ENCODE measurements around the gene TRIM71.

- no peak for TF ChIP-seq CTCF (IDR thresholded peaks at IDR 0.05)
- no peak for TF ChIP-seq POLR2A (IDR thresholded peaks at IDR 0.05)
Observed at GRCh38 chr3:32882603-32883025, 64.8 kb downstream of the TRIM71 start.

Measured in Peyer's patch (tissue), 4 donors.